ENCODE data around the gene NMRAL1.

DNA sequence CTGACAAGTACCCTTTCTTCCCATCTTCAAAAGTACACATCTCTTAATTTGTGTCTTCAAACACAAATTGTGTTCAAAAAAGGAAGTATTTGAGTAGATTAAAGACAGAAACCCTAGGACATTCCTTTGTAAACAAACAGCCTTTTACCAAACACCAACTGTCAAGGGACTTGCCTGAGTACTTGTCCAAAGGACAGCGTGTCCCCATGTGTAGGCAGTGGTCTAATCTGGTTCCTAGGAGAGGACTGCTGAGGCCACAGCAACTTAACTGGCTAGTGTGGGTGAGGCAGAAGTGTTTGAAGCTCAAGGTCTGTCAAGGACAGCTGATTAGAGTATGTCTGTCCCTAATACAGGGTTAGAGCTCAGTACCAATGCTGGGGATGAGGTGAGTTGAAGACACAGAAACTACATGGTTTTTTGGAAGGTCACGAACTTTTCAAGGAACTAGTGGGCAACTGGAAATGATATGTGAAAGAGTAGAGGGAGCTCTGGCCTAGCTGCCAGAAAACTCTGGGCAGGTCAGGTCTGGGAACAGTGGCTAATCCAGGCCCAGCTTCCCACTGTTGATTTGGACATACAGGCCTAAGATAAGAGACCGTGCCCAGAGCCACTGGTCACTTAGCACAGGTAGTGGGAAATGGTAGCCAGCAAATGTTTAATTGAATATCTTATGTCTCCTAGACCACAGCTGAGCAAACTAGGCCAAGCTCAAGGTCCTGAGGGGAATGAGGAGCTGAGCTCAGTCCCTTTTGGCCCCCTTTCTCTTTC is 11.9 kb upstream of the NMRAL1 start:
- TF ChIP-seq CTCF (IDR thresholded peaks at IDR 0.05) (no peak), EP300 (IDR thresholded peaks at IDR 0.05) (no peak)

All from ovary (tissue), 3 donors.